GM18867 (cell line): ENCODE results near the gene USP13.

ENCODE experiments used
- ATAC-seq: cut with Tn5 transposase; IDR thresholded peaks from one replicate; pipeline ENCODE4 v1.9.1; 2021; ENCODE audit warnings: mild to moderate bottlenecking, moderate library complexity; ENCODE audit not compliant: unreplicated experiment

Gene USP13

DNA sequence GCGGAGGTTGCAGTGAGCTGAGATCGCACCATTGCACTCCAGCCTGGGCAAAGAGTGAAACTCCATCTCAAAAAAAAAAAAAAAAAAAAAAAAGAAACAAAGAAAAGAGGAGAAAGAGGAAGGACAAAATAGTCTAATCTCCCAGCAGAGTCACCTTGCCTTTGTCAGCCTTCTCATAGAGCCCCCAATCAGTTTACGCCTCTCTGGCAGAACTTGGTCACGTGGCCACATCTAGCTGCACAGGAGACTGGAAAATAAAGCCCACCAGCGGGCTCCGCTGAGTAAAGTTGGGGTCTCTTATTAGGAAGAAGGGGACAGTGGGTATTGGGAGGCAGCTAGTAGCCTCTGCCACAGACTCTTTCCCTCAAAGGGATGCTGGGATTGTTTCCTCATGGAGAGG, 41.9 kb downstream of the USP13 start:
- ATAC-seq, result no peak

- ATAC-seq, result no peak
Observed at GRCh38 chr3:179695672-179696313, 43.0 kb downstream of the USP13 start.

- no peak for ATAC-seq
Observed at GRCh38 chr3:179697736-179698332, 45.0 kb downstream of the USP13 start.

DNA sequence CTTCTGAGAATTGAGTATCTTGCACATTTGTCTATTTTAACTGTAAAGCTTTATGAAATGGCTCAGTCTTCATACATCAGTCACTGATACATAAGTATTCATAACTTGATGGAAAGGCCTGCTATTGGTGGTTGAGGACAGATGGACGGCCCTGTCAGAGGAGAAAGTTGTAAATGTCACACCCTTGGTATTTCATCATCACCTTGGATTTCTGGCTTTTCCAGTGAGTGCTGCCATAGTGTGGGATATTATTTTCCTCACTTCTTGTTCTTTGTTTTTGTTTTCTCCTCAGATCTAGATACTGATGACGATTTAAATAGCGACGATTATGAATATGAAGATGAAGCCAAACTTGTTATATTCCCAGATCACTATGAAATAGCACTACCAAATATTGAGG, 47.9 kb downstream of the USP13 start:
- ATAC-seq, result no peak

- no peak for ATAC-seq
Observed at GRCh38 chr3:179701176-179701827, 48.5 kb downstream of the USP13 start.

DNA sequence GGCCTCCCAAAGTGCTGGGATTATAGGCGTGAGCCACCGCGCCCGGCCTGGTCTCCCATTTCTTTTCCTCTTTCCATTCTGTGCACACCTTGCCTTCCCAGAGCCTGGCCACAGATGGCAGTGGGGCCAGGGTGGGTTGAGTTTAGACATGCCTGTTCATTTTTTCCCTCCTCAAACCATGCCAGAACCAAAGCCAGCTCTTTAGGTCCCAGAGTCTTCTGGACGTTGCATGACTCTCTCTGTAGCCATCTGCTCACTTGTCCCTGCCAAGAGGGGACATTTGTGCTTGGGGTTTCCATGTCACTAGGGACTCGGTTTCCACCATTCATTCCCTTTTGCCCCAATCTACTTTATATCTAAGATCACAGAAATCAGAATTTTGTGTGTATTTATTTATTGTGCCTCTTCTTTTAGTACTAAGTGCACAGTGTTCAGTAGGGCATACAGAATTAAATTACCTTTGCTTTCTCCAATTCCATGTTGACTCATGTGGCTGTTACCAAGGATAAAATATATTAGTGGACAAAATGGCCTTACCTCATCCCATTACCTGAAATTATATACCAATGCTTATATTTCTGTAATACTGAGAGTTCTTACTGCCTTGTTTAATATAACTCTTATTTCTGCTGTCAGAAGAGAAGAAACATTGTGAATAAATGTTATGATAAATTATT, 49.6 kb downstream of the USP13 start:
- ATAC-seq, result no peak

- ATAC-seq, result no peak
Observed at GRCh38 chr3:179703816-179704215, 51.0 kb downstream of the USP13 start.

- ATAC-seq, result no peak
Observed at GRCh38 chr3:179706233-179706632, 53.4 kb downstream of the USP13 start.

DNA sequence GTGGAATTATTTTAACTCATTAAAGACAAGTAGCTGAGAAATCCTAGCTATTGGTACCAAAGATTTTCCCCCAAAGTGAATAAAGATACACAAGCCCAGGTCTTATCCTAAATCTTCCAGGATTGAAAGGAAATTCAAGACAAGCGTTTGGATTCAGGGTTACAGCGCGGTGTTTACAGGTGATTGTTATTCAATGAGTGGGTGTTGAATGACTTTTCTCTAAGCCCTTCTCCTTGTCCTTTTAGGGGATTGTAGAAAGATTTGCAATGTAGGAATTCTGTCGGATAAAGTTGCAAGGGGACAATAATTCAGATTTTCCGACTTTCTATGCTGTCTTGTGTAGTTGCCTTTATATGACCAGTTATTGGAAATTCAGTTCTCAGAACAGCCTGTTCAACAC, 57.2 kb downstream of the USP13 start:
- no peak for ATAC-seq

DNA sequence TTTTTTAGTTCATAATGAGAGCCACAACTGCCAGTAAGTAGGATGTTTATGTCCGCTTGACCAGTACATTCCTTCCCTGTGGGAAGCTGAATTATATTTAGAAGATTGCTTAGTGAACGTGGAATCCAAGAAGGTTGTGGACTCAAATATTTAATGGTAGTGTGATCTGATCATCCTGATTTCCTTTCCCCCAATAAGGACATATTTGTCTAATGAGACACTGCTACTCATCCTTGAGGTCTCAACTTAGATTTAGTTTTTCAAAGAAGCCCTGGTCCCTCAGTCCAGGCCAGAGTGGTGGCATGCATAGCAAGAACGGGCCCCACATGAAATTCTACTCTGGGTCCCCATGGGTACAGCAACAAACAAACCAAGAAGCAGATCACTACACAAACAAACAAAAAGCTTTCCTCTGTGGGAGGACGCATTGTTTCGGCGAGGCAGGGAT, 60.8 kb downstream of the USP13 start:
- no peak for ATAC-seq

DNA sequence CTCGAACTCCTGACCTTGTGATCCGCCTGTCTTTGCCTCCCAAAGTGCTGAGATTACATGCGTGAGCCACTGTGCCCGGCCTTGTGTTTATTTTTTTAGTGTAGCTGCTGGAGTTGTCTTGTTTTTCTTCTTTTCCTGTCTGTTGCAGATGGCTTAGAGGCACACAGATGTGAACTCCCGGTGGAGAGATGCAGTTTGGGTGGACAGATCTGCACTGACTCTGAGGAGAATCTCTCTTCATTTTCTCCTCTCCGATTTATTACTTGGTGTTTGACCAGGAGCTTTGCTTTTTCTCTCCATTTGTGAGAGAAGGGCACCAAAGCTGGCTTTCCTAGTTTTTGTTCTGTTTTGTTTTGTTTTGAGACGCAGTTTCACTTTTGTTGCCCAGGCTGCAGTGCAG, 62.7 kb downstream of the USP13 start:
- ATAC-seq, result no peak

DNA sequence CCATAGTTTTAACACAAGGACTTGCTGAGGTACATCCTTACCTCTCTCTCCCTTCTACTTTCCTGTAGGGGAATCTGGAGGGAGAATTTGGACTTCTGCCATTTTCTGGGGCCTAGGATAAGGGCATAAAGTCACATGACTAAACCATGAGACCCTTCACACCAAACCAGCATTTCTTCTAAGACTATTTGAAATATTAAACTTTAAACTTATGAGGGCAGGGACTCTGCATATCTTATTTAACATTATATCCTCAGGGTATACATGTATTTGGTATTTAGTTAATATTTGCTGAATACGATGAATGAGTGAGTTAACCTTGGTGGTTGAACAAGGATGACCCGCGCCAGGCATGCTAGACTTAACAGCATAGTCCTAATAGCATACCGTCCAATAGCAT, 63.4 kb downstream of the USP13 start:
- no peak for ATAC-seq

DNA sequence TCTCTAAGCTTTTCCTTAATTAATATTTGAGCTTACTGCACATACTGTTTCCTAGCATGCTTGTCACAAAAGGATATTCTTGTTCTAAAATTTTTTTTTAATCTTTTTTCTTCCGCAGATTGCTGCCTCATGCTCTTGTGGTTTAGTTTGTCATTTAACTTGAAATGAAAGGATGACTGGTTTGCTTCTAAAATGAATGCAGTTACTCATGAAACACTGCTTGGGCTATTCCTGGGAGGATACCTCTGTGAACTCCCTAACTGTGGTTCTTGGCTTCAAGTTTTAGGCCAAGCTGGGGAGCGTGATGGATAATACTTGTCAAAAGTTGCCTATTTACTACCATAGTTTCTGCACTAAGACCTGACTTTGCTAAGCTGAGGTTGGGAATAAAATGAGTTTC, 64.0 kb downstream of the USP13 start:
- ATAC-seq, result peak; percentile 52

GRCh38 chr3:179717219-179717618, 64.4 kb downstream of the USP13 start:
- peak; percentile 6 for ATAC-seq

- ATAC-seq, result no peak
Observed at GRCh38 chr3:179719048-179719734, 66.4 kb downstream of the USP13 start.

GRCh38 chr3:179720196-179720595, 67.4 kb downstream of the USP13 start:
- ATAC-seq, result no peak

DNA sequence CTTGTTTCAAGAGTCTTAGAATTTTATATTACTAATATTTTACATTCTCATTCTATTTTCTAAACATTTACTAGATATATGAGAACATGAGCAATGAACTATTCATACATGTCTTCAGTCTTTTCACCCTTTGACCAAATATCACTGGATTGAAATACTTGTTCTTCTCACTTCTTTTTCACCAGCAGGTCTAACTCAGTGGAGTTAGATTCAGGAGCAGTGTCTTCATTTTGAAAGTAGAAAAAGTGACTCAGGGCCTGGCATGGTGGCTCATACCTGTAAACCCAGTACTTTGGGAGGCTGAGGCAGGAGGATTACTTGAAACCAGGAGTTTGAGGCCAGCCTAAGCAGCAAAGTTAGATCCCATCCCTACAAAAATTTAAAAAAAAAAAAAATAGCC, 70.8 kb downstream of the USP13 start:
- no peak for ATAC-seq

DNA sequence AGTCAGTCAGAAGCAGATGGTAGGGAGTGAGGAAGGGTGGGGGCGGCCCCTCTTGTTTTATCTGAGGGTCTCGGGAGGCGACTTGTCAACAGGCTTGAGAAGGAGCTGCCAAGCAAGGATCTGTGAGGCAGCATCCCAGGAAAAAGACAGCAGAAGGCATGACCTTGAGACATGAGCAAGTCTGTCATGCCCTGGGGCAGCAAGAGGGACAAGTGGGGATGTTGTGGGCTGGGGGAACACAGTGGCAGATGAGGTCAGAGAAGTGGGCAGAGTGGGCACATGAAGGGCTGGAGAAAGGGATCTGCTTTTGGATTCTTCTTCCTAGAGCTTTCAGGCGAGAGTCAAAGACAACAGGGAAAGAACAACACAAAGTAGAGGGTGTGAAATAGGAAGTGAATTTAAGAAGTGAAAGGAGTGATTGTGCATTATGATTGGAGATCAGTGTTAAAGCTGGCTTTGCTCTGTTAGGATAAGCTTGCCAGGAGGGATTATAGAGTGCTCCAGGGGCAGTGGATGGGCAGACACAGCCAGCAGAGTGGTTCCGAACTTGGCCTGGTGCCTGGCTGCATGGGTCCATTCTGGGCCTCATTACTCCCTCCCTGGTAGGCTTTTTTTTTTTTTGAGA, 73.3 kb downstream of the USP13 start:
- ATAC-seq, result no peak

DNA sequence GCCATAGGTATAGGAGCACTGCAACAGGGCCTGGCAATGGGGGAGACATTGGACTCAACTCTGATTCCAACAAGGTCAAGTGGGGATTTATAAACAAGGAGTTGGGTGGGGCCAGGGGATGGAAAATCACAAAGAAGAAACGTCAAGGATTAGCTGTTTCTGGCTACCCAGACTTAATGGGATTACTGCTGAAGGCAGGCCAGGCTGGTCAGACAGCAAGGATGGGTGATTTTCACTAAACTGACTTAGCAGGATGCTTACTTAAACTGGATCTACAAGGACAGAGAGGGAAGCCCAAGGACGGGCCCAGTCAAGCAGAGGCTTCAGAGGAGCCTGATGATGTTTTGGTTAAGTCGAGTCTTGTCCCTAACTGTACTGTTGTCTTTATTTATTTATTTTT, 76.2 kb downstream of the USP13 start:
- no peak for ATAC-seq

DNA sequence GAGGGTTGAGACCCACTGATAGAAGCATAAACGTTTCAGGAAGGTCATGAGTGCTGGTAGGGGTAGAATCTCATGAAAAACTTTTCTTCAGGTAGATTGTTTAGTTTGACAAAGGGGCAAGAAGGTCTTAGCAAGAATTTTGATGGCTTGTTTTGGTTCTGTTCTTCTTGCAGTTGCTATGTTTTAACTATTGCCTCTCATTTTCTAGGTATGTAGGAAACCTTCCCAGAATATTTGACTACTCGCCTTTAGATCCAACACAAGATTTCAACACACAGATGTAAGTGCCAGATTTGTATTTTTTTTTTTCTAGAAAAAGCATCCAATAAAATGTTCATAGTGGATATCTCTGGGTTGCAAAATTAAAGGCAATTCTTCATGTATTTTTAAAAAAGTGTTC, 77.1 kb downstream of the USP13 start:
- no peak for ATAC-seq

GRCh38 chr3:179730506-179730905, 77.7 kb downstream of the USP13 start:
- no peak for ATAC-seq
